ENCODE data around the gene APOBEC3F. TPM values are rescaled to one million over a fixed set of nuclear protein-coding genes. Genes with fewer than 3 reads are reported as not detected.

Gene APOBEC3F
- total RNA-seq, 1 experiment from 2014 or later, result not detected

DNA sequence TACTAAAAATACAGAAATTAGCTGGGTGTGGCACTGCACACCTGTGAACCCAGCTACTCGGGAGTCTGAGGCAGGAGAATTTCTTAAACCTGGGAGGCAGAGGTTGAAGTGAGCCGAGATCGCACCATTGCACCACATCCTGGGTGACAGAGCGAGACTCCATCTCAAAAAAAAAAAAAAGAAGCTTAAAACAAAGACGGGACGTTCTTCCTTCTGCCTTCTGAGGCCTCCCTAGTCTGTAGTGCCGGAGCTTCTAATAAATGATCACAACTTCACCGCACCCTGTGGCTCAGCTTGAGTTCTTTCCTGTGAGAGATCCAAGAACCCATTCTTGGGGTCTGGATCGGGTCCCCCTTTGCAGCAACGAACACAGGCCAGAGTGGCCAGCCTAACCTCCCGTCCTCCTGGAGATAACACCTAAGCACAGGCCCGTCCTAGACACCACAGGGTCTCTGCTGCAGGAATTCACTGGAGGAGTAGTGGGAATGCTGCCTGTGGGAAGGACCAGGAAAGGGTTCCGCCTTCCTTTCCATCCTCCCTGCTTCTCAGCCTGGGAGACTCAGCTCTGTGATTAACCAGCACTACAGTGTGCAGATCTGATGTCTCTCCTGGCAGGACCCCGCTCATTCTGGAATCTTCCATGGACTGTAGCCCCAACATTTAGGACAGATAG, 54.2 kb downstream of the APOBEC3F start:
- ATAC-seq (no peak), DNase-seq (no peak)
- Histone ChIP-seq H3K9me3 (ENCODE audit: low read length) (no peaks in the 10 kb centered on the region), H3K9ac (ENCODE audit: low read length) (no peak overlapping the region), H2AFZ (ENCODE audit: low read length) (no peak overlapping the region), H3F3A (ENCODE audit: low read length, unreplicated experiment) (no peaks in the 10 kb centered on the region), H3K27me3 (ENCODE audit: low read length) (no peaks in the 10 kb centered on the region), H3K36me3 (ENCODE audit: low read depth, low read length) (no peaks in the 10 kb centered on the region), H3K27ac (ENCODE audit: low read length) (no peak overlapping the region), H3K79me2 (ENCODE audit: low read length) (peaks cover 8% of the 10 kb centered on the region; the same call in 1 of the 2 replicates), H3K4me3 (ENCODE audit: low read length) (no peak overlapping the region), H3K4me1 (ENCODE audit: insufficient read depth, low read length) (peaks cover 42% of the 10 kb centered on the region), H3K9me2 (replicated peaks; ENCODE audit: low read length) (no peaks in the 10 kb centered on the region), H4K20me1 (ENCODE audit: low read length) (no peaks in the 10 kb centered on the region), H3K4me2 (ENCODE audit: low read length) (no peak overlapping the region)
- TF ChIP-seq, protein P1, sequence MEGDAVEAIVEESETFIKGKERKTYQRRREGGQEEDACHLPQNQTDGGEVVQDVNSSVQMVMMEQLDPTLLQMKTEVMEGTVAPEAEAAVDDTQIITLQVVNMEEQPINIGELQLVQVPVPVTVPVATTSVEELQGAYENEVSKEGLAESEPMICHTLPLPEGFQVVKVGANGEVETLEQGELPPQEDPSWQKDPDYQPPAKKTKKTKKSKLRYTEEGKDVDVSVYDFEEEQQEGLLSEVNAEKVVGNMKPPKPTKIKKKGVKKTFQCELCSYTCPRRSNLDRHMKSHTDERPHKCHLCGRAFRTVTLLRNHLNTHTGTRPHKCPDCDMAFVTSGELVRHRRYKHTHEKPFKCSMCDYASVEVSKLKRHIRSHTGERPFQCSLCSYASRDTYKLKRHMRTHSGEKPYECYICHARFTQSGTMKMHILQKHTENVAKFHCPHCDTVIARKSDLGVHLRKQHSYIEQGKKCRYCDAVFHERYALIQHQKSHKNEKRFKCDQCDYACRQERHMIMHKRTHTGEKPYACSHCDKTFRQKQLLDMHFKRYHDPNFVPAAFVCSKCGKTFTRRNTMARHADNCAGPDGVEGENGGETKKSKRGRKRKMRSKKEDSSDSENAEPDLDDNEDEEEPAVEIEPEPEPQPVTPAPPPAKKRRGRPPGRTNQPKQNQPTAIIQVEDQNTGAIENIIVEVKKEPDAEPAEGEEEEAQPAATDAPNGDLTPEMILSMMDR (conservative IDR thresholded peaks at IDR 0.05; ENCODE audit: low read depth, low read length), result no peak
- TF ChIP-seq EZH2 (IDR thresholded peaks at IDR 0.05; ENCODE audit: low read length, unreplicated experiment), result no peak
- POLR2A ChIA-PET (ENCODE audit: unreplicated experiment), result no interaction called here
- intact Hi-C loops (cut with micrococcal nuclease), result no loop called here
- CTCF ChIA-PET, result no interaction called here
- no TSS peak for BruUV-seq (replicated peaks)

DNA sequence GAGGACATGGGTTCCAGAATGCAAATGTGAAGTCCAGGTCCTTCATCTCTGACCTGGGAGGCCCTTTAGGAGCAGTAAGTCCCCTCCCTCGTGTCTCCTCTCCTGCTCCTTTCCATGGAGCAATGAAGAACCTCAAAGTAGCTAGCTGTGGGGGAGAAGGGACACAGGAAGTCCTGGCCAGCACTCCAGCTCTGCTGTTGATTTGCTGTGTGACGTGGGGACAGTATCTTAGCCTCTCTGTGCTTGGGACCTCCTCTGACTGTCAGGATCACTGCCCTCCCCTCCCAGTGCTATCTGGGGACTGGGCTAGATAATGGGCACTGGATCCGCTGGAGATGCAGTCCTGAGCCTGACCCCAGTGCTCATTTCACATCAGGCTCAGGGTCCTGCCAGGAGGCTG, 55.3 kb downstream of the APOBEC3F start:
- Histone ChIP-seq H3K9ac (ENCODE audit: low read length) (no peak overlapping the region), H3K27ac (ENCODE audit: low read length) (no peak overlapping the region), H3K4me2 (ENCODE audit: low read length) (no peak overlapping the region), H3K27me3 (ENCODE audit: low read length) (no peaks in the 10 kb centered on the region), H4K20me1 (ENCODE audit: low read length) (no peaks in the 10 kb centered on the region), H3F3A (ENCODE audit: low read length, unreplicated experiment) (no peaks in the 10 kb centered on the region), H3K9me3 (ENCODE audit: low read length) (no peaks in the 10 kb centered on the region), H2AFZ (ENCODE audit: low read length) (no peak overlapping the region), H3K79me2 (ENCODE audit: low read length) (peaks cover 8% of the 10 kb centered on the region; the same call in 1 of the 2 replicates), H3K4me3 (ENCODE audit: low read length) (no peak overlapping the region), H3K9me2 (replicated peaks; ENCODE audit: low read length) (no peaks in the 10 kb centered on the region), H3K4me1 (ENCODE audit: insufficient read depth, low read length) (peaks cover 33% of the 10 kb centered on the region), H3K36me3 (ENCODE audit: low read depth, low read length) (no peaks in the 10 kb centered on the region)
- ChIA-PET CTCF (no interaction called here), POLR2A (ENCODE audit: unreplicated experiment) (no interaction called here)
- TF ChIP-seq EZH2 (IDR thresholded peaks at IDR 0.05; ENCODE audit: low read length, unreplicated experiment) (no peak), EZH2phosphoT487 (IDR thresholded peaks at IDR 0.05; ENCODE audit: borderline replicate concordance, low read length) (no peak)
- TF ChIP-seq, protein P1 (conservative IDR thresholded peaks at IDR 0.05; ENCODE audit: low read depth, low read length), result no peak
- DNase-seq (no peak), ATAC-seq (no peak)
- BruUV-seq (replicated peaks), result no TSS peak
- intact Hi-C loops (cut with micrococcal nuclease), result no loop called here

Data from PC-3 (cell line).